Measurements from ENCODE around the gene KCNIP1. TPM values are rescaled to one million over a fixed set of nuclear protein-coding genes. Genes with fewer than 3 reads are reported as not detected.

KCNIP1 gene
- total RNA-seq, 4 donors from 2014 or later = 1.2 to 2.7 TPM; not detected in 2

- in situ Hi-C loops (cut with MboI; ENCODE audit: low pct_ligation_motif_present in 1 of 4, low pct_unique_long_range_greater_than_20kb in 1 of 4, low sequenced_read_pairs in 3 of 4) = no loop called here
- no peak for DNase-seq
- H3K36me3 ChIP-seq = no peaks in the 10 kb centered on the region
- H3K9me3 ChIP-seq = no peaks in the 10 kb centered on the region
- no peak overlapping the region for H3K4me3 ChIP-seq
- H3K27me3 ChIP-seq = peaks cover 36% of the 10 kb centered on the region
- H3K4me1 ChIP-seq = no peaks in the 10 kb centered on the region
- intact Hi-C loops (cut with DNase I; ENCODE audit: low total_unique reads) = no loop called here
- WGBS, 2 donors (ENCODE audit: low coverage in 1 of 2) = 44 to 49% methylated on average over 2 to 4 of the region's 4 CpGs
- TF ChIP-seq POLR2AphosphoS5 (IDR thresholded peaks at IDR 0.05) (no peak), EP300 (IDR thresholded peaks at IDR 0.05; ENCODE audit: low read depth) (no peak), POLR2A (IDR thresholded peaks at IDR 0.05) (no peak), CTCF (IDR thresholded peaks at IDR 0.05) (no peak)
- no peak overlapping the region for H3K27ac ChIP-seq
Observed at GRCh38 chr5:170693701-170694100, 189.9 kb downstream of the KCNIP1 start.

GRCh38 chr5:170694911-170695310, 191.1 kb downstream of the KCNIP1 start:
- intact Hi-C loops (cut with DNase I; ENCODE audit: low total_unique reads) = no loop called here
- WGBS, 2 donors (ENCODE audit: low coverage in 1 of 2) = 46 to 72% methylated on average over 2 of the region's 2 CpGs
- Histone ChIP-seq H3K27me3 (peaks cover 36% of the 10 kb centered on the region), H3K27ac (no peak overlapping the region), H3K9me3 (no peaks in the 10 kb centered on the region), H3K4me3 (no peak overlapping the region), H3K36me3 (no peaks in the 10 kb centered on the region), H3K4me1 (no peaks in the 10 kb centered on the region)
- TF ChIP-seq CTCF (IDR thresholded peaks at IDR 0.05) (no peak), POLR2AphosphoS5 (IDR thresholded peaks at IDR 0.05) (no peak), POLR2A (IDR thresholded peaks at IDR 0.05) (no peak), EP300 (IDR thresholded peaks at IDR 0.05; ENCODE audit: low read depth) (no peak)
- no peak for DNase-seq
- in situ Hi-C loops (cut with MboI; ENCODE audit: low pct_ligation_motif_present in 1 of 4, low pct_unique_long_range_greater_than_20kb in 1 of 4, low sequenced_read_pairs in 3 of 4) = no loop called here

- no peaks in the 10 kb centered on the region for H3K36me3 ChIP-seq
- peaks cover 36% of the 10 kb centered on the region for H3K27me3 ChIP-seq
- no peak overlapping the region for H3K4me3 ChIP-seq
- no peak for TF ChIP-seq POLR2AphosphoS5 (IDR thresholded peaks at IDR 0.05)
- TF ChIP-seq CTCF (IDR thresholded peaks at IDR 0.05) = no peak
- TF ChIP-seq POLR2A (IDR thresholded peaks at IDR 0.05) = no peak
- no peak for TF ChIP-seq EP300 (IDR thresholded peaks at IDR 0.05; ENCODE audit: low read depth)
- 62% methylated on average over 2 of the region's 2 CpGs; no CpG with 5 or more reads in 1 of the 2 donors for WGBS, 2 donors (ENCODE audit: low coverage in 1 of 2)
- DNase-seq = no peak
- H3K9me3 ChIP-seq = no peaks in the 10 kb centered on the region
- H3K27ac ChIP-seq = no peak overlapping the region
- in situ Hi-C loops (cut with MboI; ENCODE audit: low pct_ligation_motif_present in 1 of 4, low pct_unique_long_range_greater_than_20kb in 1 of 4, low sequenced_read_pairs in 3 of 4) (no loop called here), intact Hi-C loops (cut with DNase I; ENCODE audit: low total_unique reads) (no loop called here)
- H3K4me1 ChIP-seq = no peaks in the 10 kb centered on the region
Observed at GRCh38 chr5:170697031-170697430, 193.2 kb downstream of the KCNIP1 start.

- no peaks in the 10 kb centered on the region for H3K4me1 ChIP-seq
- H3K27me3 ChIP-seq = peaks cover 10% of the 10 kb centered on the region
- no peak for DNase-seq
- H3K4me3 ChIP-seq = no peak overlapping the region
- no peak for TF ChIP-seq CTCF (IDR thresholded peaks at IDR 0.05)
- TF ChIP-seq POLR2AphosphoS5 (IDR thresholded peaks at IDR 0.05) = no peak
- no peak for TF ChIP-seq EP300 (IDR thresholded peaks at IDR 0.05; ENCODE audit: low read depth)
- no peak for TF ChIP-seq POLR2A (IDR thresholded peaks at IDR 0.05)
- 78 to 90% methylated on average over 2 to 5 of the region's 5 CpGs for WGBS, 2 donors (ENCODE audit: low coverage in 1 of 2)
- intact Hi-C loops (cut with DNase I; ENCODE audit: low total_unique reads) (no loop called here), in situ Hi-C loops (cut with MboI; ENCODE audit: low pct_ligation_motif_present in 1 of 4, low pct_unique_long_range_greater_than_20kb in 1 of 4, low sequenced_read_pairs in 3 of 4) (no loop called here)
- H3K36me3 ChIP-seq = no peaks in the 10 kb centered on the region
- no peaks in the 10 kb centered on the region for H3K9me3 ChIP-seq
- H3K27ac ChIP-seq = no peak overlapping the region
Observed at GRCh38 chr5:170700503-170700902, 196.7 kb downstream of the KCNIP1 start.

Data from transverse colon (tissue), 4 donors.